Activated naive CD8-positive, alpha-beta T cell treated with anti-CD3 and anti-CD28 coated beads, Interleukin-2, amount 10 ng/mL, durations not matched to agents 7 days and 5 days (primary cell): ENCODE data around the gene EXPH5. TPM values are rescaled to one million over a fixed set of nuclear protein-coding genes. Genes with fewer than 3 reads are reported as not detected.
A peak's percentile ranks its signal among the peaks of the same experiment; 100 is the strongest.

Experiments
- ATAC-seq: fragments of 150-1000 bp; cut with Tn5 transposase; one replicate; pipeline ENCODE4 v1.10.0; 2021; ENCODE audit warnings: low read depth, moderate library complexity
- POLR2A ChIA-PET: fragments of 350-600 bp; sonication (Branson Sonifier 250); formaldehyde crosslinking; loops from one replicate; lab custom pipeline; 2021; ENCODE audit warnings: antibody characterized with exemption; lab: Charles Lee
- DNase-seq: peaks from one replicate; pipeline ENCODE4 v3.0.0; 2021
- H3K27ac Mint-ChIP-seq: one replicate; pipeline ENCODE4 v1.8.0; 2022; ENCODE audit warnings: mild to moderate bottlenecking, mixed read lengths
- H3K27me3 Mint-ChIP-seq: one replicate; pipeline ENCODE4 v1.8.0; 2022; ENCODE audit warnings: mild to moderate bottlenecking, moderate library complexity, mixed read lengths
- H3K36me3 Mint-ChIP-seq: one replicate; pipeline ENCODE4 v1.8.0; 2021; ENCODE audit warnings: mild to moderate bottlenecking, mixed read lengths
- H3K4me1 Mint-ChIP-seq: one replicate; pipeline ENCODE4 v1.8.0; 2021; ENCODE audit warnings: mixed read lengths
- H3K4me3 Mint-ChIP-seq: one replicate; pipeline ENCODE4 v1.8.0; 2022; ENCODE audit warnings: mild to moderate bottlenecking, moderate library complexity, mixed read lengths
- H3K9me3 Mint-ChIP-seq: one replicate; pipeline ENCODE4 v1.8.0; 2021; ENCODE audit warnings: mixed read lengths
- total RNA-seq, 2 experiments: library from RNA; stranded (reverse); gene quantifications; one replicate each; pipeline ENCODE4 v1.2.3, GENCODE V29; 2021

EXPH5 gene
- total RNA-seq, 2 experiments from 2014 or later: 2.5 to 3.7 TPM

DNA sequence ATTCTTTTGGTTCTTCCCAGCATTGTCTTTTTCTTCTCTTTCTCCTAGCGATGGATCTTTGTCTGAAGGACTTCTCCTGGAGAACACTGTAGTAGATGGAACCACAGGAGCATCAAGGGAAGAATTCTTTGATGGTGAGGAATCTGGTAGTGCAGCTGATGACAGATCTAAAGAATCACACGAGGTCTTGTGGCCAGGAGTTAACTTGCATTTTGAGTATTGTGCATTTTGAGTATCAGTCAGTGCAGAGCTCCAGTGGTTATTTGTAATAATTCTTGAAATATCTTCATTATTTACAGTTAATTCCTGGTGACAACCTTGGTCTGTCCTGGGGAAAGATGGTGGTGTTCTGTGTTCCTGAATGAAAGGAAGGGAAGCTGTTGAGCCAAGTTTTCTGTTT lies 80.9 kb downstream of the EXPH5 start:
- no peak for DNase-seq
- no peaks in the 10 kb centered on the region for H3K9me3 Mint-ChIP-seq
- H3K27me3 Mint-ChIP-seq: no peaks in the 10 kb centered on the region
- no peak overlapping the region for H3K4me3 Mint-ChIP-seq
- no peak for ATAC-seq
- POLR2A ChIA-PET: interaction anchor here (0.7 kb wide), 1 partner anchor 13 kb away, joined by 3 read pairs; no protein-coding TSS in a partner anchor
- H3K4me1 Mint-ChIP-seq: peaks cover 2% of the 10 kb centered on the region
- peaks cover 15% of the 10 kb centered on the region for H3K36me3 Mint-ChIP-seq
- H3K27ac Mint-ChIP-seq: no peak overlapping the region

DNA sequence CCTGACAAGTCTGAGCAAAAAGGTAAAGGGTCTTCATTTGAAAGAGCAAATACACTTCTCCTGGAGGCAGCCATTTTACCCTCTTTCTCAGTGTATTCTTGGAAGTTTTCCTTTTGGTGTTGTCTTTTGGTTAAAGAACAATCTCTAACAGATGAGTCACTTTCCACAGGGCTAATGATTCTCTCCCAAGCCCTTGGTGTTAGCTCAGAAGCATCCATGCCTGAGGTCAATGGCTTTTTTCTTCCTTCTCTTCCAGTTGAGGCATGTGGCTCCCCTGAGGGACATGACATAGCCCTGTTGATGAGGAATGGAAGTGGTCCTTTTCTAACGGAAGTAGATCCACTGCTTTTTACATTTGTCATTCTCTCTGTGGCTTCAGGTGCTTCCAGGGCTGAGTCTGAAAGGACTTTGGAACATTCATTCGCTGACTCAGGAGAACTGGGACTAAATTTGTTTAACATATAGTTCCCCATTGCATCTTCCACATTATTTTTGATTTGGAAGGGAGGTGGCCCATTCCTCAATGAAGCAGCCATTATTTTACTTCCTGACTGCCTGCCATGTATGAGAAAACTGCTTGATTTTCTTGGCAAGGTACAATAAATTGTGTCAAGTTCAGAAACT lies 81.6 kb downstream of the EXPH5 start:
- POLR2A ChIA-PET: no interaction called here
- ATAC-seq: no peak
- Mint-ChIP-seq H3K27me3 (no peaks in the 10 kb centered on the region), H3K4me3 (no peak overlapping the region), H3K36me3 (peaks cover 15% of the 10 kb centered on the region), H3K27ac (no peak overlapping the region), H3K9me3 (no peaks in the 10 kb centered on the region), H3K4me1 (peaks cover 2% of the 10 kb centered on the region)
- DNase-seq: no peak

DNA sequence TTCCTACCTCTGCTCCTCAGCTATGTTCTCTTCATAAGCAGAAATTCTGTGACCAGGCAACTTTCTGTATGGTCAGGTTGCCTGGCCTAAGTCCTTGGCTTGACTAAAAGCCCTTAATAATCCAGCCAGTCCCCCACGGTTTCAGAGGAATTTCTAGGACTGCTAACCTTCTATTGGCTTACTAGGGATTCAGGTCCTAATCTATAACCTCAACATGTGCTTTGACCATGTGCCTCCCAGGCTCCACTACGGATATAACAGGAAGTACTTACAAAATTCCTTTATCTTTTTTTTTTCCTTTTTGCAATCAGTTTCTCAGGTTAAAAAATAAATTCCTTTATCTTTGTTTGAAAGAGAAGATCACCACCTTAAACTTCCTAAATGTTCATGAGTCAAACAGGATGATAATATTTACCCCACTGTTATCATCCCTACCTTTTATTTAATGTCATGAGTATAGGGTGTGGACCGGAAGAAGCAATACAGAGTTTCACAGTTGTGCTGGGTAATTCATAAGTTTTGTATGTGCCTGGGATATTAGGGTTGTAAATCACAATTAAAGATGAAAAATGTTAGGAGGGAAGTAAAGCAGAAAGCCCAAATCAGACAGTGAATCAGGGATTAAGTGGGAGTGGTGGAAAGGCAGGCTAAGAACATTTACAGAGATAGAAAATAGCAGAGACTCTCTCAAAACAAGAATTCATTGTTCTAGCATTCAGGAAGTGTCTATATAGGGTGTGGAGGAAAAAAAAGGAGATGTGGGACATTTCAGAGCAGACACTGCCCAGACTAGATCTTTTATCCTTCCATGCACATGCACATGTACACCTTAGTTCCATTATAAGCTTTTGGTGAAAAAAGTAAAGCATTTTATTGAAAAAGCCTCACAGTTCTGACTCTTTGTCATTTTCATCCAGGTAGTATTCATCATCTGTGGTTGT lies 84.6 kb downstream of the EXPH5 start:
- POLR2A ChIA-PET: no interaction called here
- Mint-ChIP-seq H3K4me1 (no peaks in the 10 kb centered on the region), H3K9me3 (no peaks in the 10 kb centered on the region), H3K4me3 (no peak overlapping the region), H3K27me3 (peaks cover 3% of the 10 kb centered on the region), H3K27ac (no peak overlapping the region), H3K36me3 (peaks cover 9% of the 10 kb centered on the region)
- no peak for ATAC-seq
- no peak for DNase-seq

DNA sequence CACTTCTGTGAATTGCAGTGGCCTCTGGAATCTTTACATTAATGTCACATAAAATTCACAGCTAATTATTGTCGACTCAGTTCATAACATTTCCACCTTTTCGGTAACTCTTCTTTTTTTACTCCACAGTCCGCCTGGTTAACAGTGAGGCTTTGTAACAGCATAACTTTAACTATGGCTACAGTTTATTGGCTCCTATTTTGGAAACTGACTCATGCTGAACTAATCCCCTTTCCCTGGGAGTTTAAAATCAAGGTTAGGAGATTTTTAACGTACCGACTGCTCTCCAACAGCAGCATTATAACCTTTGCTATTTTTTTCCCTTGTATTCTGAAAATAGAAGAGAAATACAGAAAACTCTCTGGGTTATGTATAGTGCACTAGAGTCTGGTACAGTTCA lies 92.2 kb downstream of the EXPH5 start:
- no peaks in the 10 kb centered on the region for H3K9me3 Mint-ChIP-seq
- no peak for ATAC-seq
- H3K36me3 Mint-ChIP-seq: peaks cover 3% of the 10 kb centered on the region
- POLR2A ChIA-PET: no interaction called here
- no peak overlapping the region for H3K27ac Mint-ChIP-seq
- H3K4me1 Mint-ChIP-seq: peaks cover 7% of the 10 kb centered on the region
- no peak overlapping the region for H3K4me3 Mint-ChIP-seq
- no peak for DNase-seq
- peaks cover 7% of the 10 kb centered on the region for H3K27me3 Mint-ChIP-seq

DNA sequence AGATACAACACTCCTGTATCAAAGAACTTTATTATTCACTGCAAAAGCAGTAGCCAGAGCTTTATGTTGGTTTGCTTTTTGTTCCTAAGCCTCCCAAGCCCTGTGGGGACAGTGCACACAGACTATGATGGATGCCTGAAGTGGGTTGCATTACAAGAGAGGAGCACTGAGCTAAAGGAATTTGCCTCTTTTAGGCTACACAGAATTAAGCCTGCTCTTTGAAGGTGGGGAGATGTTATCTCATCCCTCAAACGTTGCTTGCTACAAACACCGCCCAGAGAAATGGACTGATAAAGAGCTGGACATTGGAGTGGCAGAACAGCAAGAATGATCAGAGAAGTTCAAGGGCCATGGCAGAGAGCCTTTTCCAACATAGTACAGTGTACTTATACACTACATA lies 92.8 kb downstream of the EXPH5 start:
- Mint-ChIP-seq H3K4me3 (no peak overlapping the region), H3K27me3 (peaks cover 7% of the 10 kb centered on the region), H3K27ac (no peak overlapping the region), H3K4me1 (peaks cover 10% of the 10 kb centered on the region), H3K36me3 (peaks cover 5% of the 10 kb centered on the region), H3K9me3 (no peaks in the 10 kb centered on the region)
- POLR2A ChIA-PET: no interaction called here
- no peak for DNase-seq
- ATAC-seq: no peak

DNA sequence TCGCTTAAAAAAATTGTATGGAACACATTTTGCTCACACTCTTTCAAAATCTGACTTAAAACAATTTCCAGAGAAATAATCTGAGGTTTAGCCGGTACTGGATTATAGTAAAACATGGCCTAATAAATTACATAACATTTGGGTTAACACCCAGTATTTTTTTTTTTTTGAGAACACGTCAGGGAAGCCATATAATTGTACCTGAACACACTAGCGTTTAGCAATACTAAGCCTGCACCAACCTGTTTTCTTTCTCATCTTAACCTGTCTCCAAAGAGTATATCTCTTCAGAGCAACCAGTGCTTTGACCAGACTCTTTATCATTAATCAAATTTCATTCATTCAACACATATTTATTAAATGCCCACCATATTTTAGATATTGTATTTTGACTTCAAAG lies 93.4 kb downstream of the EXPH5 start:
- POLR2A ChIA-PET: no interaction called here
- no peak overlapping the region for H3K4me3 Mint-ChIP-seq

DNA sequence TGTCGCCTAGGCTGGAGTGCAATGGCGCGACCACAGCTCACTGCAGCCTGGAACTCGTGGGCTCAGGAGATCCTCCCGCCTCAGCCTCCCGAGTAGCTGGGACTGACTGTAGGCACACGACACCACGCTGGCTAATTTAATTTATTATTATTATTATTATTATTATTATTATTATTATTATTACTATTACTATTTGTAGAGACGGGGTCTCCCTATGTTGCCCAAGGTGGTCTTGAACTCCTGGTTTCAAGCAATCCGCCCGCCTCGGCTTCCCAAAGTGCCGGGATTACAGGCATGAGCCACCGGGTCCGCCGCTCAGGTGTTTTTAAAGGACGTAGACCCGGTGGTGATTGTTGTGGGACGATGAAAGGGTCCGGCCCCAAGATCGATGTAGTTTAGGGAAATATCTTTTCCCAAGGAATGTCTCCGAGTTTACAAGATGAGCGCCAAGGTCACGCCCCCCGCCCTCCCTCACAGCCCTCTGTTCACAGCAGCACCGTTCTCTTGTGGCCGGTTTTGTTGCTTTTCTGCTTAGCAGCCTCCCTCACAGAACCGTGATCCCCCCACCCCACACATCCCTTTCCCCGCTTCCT lies 94.7 kb downstream of the EXPH5 start:
- Mint-ChIP-seq H3K4me1 (peaks cover 16% of the 10 kb centered on the region), H3K36me3 (peaks cover 19% of the 10 kb centered on the region), H3K27ac (peak overlapping the region; percentile 95), H3K27me3 (peaks cover 4% of the 10 kb centered on the region), H3K4me3 (peak overlapping the region; percentile 90), H3K9me3 (no peaks in the 10 kb centered on the region)
- DNase-seq (no peak), ATAC-seq (no peak)
- POLR2A ChIA-PET: interaction anchor here (1.1 to 2.2 kb wide), 3 partner anchors 31 to 276 kb away, joined by 3 to 14 read pairs (median 7); partner anchors contain the start of genes ATM, C11orf65 and NPAT

More for the DNA sequence above, 93.4 kb downstream of the EXPH5 start:
- peaks cover 7% of the 10 kb centered on the region for H3K27me3 Mint-ChIP-seq
- ATAC-seq (no peak), DNase-seq (no peak)
- peaks cover 8% of the 10 kb centered on the region for H3K36me3 Mint-ChIP-seq
- H3K9me3 Mint-ChIP-seq: no peaks in the 10 kb centered on the region
- H3K27ac Mint-ChIP-seq: no peak overlapping the region
- peaks cover 10% of the 10 kb centered on the region for H3K4me1 Mint-ChIP-seq

DNA sequence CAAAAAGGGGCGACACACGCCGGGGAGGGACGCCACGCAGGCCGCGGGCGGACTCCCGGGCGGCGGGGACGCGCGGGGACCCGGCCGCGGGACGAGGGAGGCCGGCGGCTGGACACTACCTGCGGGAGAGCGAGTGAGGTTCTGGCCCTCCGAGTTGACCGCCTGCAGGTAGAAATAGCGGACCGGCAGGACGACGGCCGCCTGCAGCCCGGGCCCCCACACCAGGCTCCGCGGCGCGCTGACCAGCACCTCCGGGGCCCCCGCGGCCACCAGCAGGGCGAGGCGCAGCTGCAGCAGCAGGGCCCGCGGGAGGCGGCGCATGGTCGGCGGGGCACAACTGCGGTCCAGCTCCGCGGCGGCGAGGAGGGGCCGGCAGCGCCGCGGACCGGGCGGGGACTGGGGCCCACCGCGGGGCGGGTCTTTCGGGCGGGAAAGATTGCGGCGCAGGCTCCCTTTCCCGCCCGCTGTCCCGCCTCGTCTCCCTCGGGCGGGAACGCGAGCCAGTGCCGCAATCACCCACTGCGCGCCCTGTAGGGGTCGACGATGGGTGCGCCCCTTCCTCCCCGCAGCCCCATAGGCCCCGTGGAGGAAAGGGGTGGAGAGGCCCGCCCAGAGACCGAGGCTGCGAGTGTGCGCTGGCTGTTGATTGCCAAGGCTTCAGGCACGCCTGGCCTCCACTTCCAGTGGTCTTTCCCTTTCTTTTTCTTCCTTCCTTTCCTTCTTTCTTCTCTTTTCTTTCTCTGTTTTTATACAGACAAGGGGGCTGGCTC lies 95.3 kb downstream of the EXPH5 start, which contains the start of gene POGLUT3:
TSS of gene POGLUT3 (minus strand) at position 339 of the 770 bp plus-strand sequence. CDS start at position 321, 18 bp downstream.
- Mint-ChIP-seq H3K27me3 (no peaks in the 10 kb centered on the region), H3K27ac (peak within 1 kb of the TSS; percentile 98), H3K4me3 (peak within 1 kb of the TSS; percentile 95), H3K36me3 (peaks cover 23% of the 10 kb centered on the region), H3K9me3 (no peaks in the 10 kb centered on the region), H3K4me1 (peaks cover 17% of the 10 kb centered on the region)
- peak; percentile 77 for DNase-seq
- peak; percentile 69 for ATAC-seq
- POLR2A ChIA-PET: interaction anchor here (0.6 to 2.2 kb wide), 4 partner anchors 31 to 275 kb away, joined by 3 to 14 read pairs (median 5); partner anchors contain the start of genes ATM, C11orf65 and NPAT

DNA sequence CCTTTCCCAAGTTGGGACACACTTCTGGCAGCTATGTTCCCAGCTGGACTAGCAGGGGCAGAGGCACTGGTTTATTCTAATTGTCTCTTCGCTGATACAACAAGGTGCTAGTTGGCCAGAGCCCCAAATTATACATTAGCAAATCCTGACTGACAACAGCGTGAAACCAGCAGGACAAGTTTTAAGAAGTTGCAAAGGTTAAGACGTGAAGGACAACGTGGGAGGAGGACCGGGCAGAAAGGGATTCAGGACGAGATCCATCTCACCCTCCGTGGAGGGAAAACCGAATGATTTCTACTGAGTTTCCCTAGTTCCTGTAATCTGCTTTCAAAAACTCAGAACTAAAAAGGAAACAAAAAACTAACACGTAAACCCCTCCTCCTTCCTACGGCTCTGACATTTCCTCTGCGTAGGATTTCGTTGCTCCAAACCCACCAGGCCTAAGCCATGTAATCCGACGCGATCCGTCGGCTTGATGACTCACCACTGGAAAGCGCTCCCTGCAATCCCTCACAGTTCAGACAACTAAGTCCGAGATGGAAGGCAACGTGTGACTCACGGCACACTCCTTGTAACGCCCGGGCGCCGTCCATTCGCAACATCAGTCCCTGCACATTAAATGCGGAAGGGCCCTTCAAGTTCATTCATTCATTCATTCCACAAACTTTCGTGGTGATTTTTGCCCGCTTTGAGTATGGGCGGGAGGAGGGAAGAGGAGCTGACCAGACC lies 96.1 kb downstream of the EXPH5 start:
- peaks cover 24% of the 10 kb centered on the region for H3K36me3 Mint-ChIP-seq
- peak; percentile 83 for ATAC-seq
- peak; percentile 71 for DNase-seq
- POLR2A ChIA-PET: interaction anchor here (0.6 to 2.2 kb wide), 4 partner anchors 30 to 274 kb away, joined by 3 to 14 read pairs (median 5); partner anchors contain the start of genes ATM, C11orf65 and NPAT
- peaks cover 18% of the 10 kb centered on the region for H3K4me1 Mint-ChIP-seq
- H3K9me3 Mint-ChIP-seq: no peaks in the 10 kb centered on the region
- H3K27me3 Mint-ChIP-seq: no peaks in the 10 kb centered on the region
- peak overlapping the region; percentile 95 for H3K4me3 Mint-ChIP-seq
- H3K27ac Mint-ChIP-seq: peak overlapping the region; percentile 98

DNA sequence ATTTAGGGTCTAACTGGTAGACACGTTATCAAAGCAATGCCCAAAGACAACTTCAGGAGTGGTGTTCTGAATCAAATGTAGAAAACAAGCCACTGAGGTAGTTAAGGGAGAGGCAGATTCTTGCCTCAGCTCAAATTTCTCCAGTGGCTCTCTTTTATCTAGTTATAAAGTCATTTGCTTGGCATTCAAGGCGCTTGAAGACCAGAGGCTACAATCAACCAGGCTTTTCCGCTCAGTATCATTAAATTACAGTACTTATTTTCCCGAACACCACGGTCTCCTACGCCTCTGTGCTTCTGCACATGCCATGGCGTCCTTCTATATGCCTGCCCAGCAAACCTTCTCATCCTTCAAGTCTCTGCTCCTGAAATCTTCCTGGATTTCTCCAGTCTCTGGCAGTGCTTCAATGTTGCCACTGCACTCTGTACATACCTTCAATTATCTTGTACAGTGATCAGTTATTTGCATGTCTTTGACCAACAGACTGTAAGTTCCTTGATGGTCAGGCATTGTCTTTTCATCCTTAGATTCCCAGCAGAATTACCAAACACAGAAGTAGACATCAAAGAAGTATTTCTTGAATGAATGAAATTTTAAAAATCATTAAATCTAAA lies 96.8 kb downstream of the EXPH5 start:
- ATAC-seq: no peak
- Mint-ChIP-seq H3K27ac (peak overlapping the region; percentile 98), H3K9me3 (no peaks in the 10 kb centered on the region), H3K27me3 (no peaks in the 10 kb centered on the region), H3K4me3 (peak overlapping the region; percentile 95), H3K4me1 (peaks cover 19% of the 10 kb centered on the region), H3K36me3 (peaks cover 26% of the 10 kb centered on the region)
- no peak for DNase-seq
- POLR2A ChIA-PET: interaction anchor here (1.0 kb wide), 1 partner anchor 30 kb away, joined by 3 read pairs; the partner anchor contains the start of gene C11orf65

DNA sequence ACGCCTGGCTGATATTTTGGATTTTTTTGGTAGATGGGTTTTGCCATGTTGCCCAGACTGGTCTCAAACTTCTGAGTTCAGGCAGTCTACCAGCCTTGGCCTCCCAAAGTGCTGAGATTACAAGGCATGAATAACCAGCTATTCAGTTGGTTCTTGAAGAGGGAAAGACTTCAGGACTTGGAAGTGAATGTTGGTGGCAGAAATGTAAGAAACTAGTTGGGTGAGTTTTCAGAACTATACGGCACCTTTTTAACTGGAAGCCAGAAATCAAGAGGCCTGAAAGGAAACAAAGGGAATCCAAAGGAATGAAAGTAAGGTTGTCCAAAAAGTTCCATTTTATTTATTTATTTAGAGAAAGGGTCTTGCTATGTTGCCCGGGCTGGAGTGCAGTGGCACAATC lies 98.2 kb downstream of the EXPH5 start:
- POLR2A ChIA-PET: no interaction called here
- no peaks in the 10 kb centered on the region for H3K9me3 Mint-ChIP-seq
- DNase-seq (no peak), ATAC-seq (no peak)
- H3K36me3 Mint-ChIP-seq: peaks cover 28% of the 10 kb centered on the region
- H3K4me1 Mint-ChIP-seq: peaks cover 19% of the 10 kb centered on the region
- H3K27me3 Mint-ChIP-seq: no peaks in the 10 kb centered on the region
- no peak overlapping the region for H3K27ac Mint-ChIP-seq
- no peak overlapping the region for H3K4me3 Mint-ChIP-seq
